NB4 (cell line): ENCODE results near the gene ARL13B.

Experiments used
- DNase-seq: peaks from one replicate; pipeline ENCODE4 v3.0.0; 2010; ENCODE audit warnings: low read depth
- H3K4me3 ChIP-seq: one replicate; pipeline ENCODE4 v1.5.1; 2011; ENCODE audit warnings: mild to moderate bottlenecking, low read depth, low read length, moderate library complexity
- MYC ChIP-seq: IDR thresholded peaks from 2 replicates; pipeline ENCODE4 v1.6.1; 2011; ENCODE audit warnings: low read depth, low read length
- POLR2A ChIP-seq: IDR thresholded peaks from 2 replicates; pipeline ENCODE4 v1.6.1; 2011; ENCODE audit warnings: mild to moderate bottlenecking; ENCODE audit not compliant: insufficient read length; ENCODE audit errors: extremely low read depth
- TF ChIP-seq, protein P1 (sequence below): IDR thresholded peaks from 2 replicates; pipeline ENCODE4 v1.6.1; 2011; ENCODE audit warnings: low read depth, low read length
- TF ChIP-seq, protein P2 (sequence below): IDR thresholded peaks from one replicate; pipeline ENCODE4 v1.5.1; 2012; ENCODE audit warnings: low read depth, low read length

The ARL13B gene

GRCh38 chr3:94092086-94092485 lies 112.1 kb downstream of the ARL13B start:
- TF ChIP-seq, protein P1, sequence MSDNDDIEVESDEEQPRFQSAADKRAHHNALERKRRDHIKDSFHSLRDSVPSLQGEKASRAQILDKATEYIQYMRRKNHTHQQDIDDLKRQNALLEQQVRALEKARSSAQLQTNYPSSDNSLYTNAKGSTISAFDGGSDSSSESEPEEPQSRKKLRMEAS: no peak
- TF ChIP-seq POLR2A (no peak), MYC (no peak)
- TF ChIP-seq, protein P2, sequence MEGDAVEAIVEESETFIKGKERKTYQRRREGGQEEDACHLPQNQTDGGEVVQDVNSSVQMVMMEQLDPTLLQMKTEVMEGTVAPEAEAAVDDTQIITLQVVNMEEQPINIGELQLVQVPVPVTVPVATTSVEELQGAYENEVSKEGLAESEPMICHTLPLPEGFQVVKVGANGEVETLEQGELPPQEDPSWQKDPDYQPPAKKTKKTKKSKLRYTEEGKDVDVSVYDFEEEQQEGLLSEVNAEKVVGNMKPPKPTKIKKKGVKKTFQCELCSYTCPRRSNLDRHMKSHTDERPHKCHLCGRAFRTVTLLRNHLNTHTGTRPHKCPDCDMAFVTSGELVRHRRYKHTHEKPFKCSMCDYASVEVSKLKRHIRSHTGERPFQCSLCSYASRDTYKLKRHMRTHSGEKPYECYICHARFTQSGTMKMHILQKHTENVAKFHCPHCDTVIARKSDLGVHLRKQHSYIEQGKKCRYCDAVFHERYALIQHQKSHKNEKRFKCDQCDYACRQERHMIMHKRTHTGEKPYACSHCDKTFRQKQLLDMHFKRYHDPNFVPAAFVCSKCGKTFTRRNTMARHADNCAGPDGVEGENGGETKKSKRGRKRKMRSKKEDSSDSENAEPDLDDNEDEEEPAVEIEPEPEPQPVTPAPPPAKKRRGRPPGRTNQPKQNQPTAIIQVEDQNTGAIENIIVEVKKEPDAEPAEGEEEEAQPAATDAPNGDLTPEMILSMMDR: no peak
- no peak for DNase-seq
- H3K4me3 ChIP-seq: no peak overlapping the region

- TF ChIP-seq, protein P1: no peak
- TF ChIP-seq, protein P2: no peak
- TF ChIP-seq MYC (no peak), POLR2A (no peak)
- H3K4me3 ChIP-seq: no peak overlapping the region
- no peak for DNase-seq
These were observed 113.2 kb downstream of the ARL13B start for GRCh38 chr3:94093151-94093550.

- H3K4me3 ChIP-seq: no peak overlapping the region
- TF ChIP-seq, protein P2: no peak
- TF ChIP-seq MYC: no peak
- TF ChIP-seq, protein P1: no peak
- no peak for TF ChIP-seq POLR2A
- no peak for DNase-seq
These were observed 115.2 kb downstream of the ARL13B start for GRCh38 chr3:94095111-94095510.

- TF ChIP-seq, protein P2: no peak
- no peak for TF ChIP-seq MYC
- TF ChIP-seq, protein P1: no peak
- TF ChIP-seq POLR2A: no peak
- DNase-seq: peak; percentile 80
- no peak overlapping the region for H3K4me3 ChIP-seq
These were observed 118.5 kb downstream of the ARL13B start for GRCh38 chr3:94098452-94098851.

DNA sequence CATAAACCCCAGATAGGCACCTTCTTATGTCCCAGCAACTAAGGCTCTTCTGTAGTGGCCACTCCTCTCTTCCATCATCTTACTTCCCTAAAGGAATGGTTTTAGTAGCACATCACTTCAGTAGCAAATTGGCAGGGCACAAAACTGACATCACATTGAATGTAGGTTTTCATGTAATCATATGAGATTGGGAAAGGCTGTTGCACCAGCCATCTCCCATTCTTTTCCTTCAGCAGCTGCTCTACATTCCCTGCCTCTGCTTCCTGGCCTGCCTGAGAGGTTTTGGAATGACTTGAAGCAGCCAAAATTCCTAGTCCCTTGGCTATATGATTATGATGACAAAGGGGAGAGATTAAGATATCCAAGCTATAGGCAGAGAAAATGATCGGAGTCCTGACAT lies 119.4 kb downstream of the ARL13B start:
- DNase-seq: no peak
- H3K4me3 ChIP-seq: no peak overlapping the region
- TF ChIP-seq, protein P1: no peak
- no peak for TF ChIP-seq POLR2A
- no peak for TF ChIP-seq MYC
- TF ChIP-seq, protein P2: no peak

DNA sequence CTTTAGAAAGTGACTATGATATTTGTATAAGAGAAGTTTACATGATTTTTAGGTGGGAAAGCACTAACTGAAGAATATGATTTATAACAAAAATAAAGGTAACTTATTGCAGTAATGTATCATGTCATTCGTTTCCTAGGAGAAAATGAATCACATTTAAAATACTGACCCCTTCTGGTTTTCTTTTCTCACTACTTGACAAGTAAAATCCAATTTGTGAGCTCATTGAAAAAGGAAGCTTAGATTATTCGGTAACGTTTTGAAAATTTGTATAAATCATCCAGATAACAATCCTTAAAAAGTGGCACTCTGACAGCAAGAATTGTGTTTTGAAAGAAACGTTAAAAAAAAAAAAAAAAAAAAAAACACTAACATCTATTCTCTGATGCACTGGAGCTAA lies 121.9 kb downstream of the ARL13B start:
- DNase-seq: peak; percentile 12
- H3K4me3 ChIP-seq: no peak overlapping the region
- TF ChIP-seq MYC (no peak), POLR2A (no peak)
- TF ChIP-seq, protein P2: no peak
- TF ChIP-seq, protein P1: no peak
